Measurements from ENCODE around the gene HMCES.
"Not testable (repeated sequence)": the region's sequence is repeated elsewhere in the genome, so short reads cannot be mapped to it uniquely, and the experiment has no call there.

Gene HMCES

DNA sequence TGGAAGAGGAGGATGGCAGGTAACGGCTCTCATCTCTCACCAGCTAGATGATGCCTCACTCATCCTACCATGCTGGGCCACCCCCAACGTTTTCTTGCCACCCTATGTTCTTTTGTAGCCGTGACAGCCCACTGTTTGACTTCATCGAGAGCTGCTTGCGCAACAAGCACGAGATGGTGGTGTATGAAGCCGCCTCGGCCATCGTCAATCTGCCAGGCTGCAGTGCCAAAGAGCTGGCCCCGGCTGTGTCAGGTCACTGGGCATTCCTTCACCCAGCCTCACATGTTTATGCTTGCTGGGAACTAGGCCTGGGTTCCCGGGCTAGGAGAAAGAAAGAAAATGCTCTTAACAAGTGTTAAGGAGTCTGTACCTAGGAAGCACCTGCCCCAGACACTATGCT lies 21.1 kb upstream of the HMCES start:
- no peak for DNase-seq (ENCODE audit: low read depth)

DNA sequence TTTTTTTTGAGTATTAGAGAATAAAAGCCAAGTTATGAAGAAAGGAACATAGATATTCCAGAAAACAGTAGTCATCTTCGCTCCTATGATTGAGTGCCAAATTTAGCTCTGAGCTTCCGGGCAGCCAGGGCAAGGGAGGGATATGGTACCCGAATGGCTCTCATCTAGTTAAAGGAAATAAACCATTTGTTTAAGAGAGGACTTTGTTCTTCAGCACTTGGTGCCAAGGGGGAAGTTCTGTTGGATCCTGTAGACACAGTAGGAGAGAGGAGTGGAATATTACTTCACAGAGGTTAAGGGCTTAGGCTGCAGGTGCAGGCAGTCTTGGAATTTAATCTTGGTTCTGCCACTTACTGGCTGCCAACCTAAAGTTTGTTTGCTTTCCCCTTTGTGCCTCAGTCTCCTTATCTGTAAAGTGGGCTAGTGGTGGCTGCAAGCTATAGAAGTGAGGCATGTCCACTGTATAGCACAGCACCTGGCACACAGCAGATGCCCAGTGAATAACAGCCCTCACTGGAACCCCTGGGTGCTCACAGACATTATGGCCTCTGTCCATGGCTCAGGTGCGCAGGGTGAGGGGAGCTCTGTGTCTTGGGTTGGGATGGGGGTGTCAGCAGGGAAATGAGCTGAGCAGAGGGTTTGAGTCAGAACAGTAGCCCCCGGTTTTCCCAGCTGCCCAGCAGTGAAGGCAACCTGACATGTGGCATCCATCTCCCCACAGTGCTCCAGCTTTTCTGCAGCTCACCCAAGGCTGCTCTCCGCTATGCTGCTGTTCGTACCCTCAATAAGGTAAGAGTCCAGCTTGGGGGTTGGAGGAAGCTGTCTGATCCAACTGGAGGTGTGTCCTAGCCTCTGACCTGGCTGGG lies 18.8 kb upstream of the HMCES start:
- DNase-seq (ENCODE audit: low read depth) = no peak

DNA sequence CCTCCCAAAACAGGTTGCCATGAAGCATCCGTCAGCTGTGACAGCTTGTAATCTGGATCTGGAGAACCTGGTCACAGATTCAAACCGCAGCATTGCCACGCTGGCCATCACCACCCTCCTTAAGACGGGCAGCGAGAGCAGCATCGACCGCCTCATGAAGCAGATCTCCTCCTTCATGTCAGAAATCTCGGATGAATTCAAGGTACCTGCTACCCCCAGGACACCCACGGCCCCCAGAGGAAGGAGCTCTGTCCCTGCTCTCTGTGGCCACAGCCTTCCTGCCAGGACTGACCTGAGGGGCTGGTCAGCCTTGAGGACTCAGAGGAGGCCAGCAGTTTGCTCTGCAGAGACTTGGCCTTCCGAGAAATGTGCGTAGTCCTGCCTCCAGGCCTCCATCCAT lies 18.1 kb upstream of the HMCES start:
- no peak for DNase-seq (ENCODE audit: low read depth)

DNA sequence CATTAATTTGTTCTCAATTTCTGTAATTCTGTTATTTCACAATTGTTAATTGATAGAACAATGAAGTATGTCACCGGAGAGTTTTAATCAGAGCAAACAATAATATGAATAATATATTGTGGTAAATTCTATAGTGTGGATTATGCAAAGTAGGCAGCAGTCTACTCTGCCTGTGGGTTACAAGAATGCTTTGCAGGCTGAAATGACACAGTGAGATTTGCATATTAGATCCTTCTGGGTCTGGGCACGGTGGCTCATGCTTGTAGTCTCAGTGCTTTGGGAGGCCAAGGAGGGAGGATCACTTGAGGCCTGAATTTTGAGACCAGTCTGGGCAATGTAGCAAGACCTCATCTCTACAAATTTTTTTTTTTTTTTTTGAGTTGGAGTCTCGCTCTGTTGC lies 16.8 kb upstream of the HMCES start:
- no peak for DNase-seq (ENCODE audit: low read depth)

DNA sequence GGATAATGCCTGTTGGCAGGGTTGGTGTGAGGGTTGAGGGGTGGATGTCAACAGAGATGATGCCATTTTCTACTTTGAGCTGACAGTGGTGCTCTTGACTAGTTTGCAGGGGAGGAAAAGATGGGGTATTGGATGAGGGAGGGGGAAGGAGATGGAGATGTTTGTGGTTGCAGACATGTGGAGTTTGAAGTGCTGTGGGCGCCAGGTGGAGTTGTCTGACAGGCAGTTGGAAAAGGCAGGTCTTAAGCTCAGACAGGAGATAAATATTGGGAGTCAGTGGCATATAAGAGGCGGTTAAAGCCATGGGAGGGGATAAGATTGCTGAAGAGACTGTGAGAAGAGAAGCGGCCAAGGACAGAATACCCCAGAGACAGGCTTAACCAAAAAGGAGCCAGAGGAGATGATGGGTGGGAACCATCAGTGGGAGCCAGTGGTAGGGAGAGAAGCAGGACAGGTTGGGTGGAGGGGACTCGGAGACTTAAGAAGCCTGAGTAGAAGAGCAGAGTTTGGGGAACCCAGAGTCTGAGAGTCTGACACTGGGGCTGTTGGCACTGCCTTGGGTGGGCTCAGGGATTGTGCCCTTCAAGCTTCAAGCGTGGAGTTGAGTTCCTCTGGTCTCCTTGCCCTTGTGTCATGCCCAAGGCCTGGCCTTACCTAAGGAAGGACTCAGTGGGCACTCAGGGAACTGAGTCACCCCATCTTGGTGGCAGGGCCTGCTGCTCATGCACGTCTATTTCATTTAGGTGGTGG lies 15.3 kb upstream of the HMCES start:
- no peak for DNase-seq (ENCODE audit: low read depth)

DNA sequence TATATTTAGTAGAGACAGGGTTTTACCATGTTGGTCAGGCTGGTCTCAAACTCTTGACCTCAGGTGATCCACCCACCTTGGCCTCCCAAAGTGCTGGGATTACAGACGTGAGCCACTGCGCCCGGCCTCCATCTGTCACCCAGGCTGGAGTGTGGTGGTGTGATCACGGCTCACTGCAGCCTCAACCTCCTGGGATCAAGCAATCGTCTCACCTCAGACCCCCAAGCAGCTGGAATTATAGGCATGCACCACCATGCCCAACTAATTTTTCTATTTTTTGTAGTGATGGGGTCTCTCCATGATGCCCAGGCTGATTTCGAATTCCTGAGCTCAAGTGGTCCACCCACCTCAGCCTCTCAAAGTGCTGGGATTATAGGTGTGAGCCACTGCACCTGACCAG lies 13.7 kb upstream of the HMCES start:
- not testable (repeated sequence) for DNase-seq (ENCODE audit: low read depth)

DNA sequence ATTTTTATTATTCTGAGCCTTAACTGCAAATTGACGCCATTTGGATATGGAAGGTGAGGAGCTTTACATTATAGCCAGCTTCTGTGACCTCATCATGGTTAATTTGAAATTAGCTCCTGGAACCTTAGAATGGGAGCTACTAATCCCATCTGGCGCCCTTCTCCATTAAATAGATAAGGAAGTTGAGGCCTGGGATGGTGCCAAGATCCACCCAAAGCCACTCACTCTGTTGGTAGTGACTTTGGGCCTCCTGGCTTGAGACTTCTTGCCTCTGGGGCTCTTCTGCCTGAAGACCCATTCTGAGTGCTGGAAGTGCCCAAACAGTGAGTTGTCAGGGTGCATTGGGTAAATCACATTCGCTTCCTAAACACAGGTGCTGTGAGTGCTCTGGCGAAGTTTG lies 12.0 kb upstream of the HMCES start:
- no peak for DNase-seq (ENCODE audit: low read depth)

DNA sequence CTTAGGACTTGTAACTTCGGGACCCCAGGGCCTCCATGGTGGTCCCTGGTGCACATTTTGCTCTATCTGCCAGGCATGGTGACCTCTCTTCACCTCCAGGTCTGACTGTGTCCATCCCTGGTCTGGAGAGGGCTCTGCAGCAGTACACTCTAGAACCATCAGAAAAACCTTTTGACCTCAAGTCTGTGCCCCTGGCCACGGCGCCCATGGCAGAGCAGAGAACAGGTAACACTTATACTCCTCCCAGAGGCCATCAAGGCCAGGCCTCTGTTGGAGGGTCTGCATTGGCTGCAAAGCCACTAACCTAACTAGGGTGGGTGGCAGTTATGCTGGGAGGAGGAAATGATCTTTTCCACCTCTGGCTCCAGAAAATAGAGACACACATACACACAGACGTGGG lies 10.3 kb upstream of the HMCES start:
- no peak for DNase-seq (ENCODE audit: low read depth)

DNA sequence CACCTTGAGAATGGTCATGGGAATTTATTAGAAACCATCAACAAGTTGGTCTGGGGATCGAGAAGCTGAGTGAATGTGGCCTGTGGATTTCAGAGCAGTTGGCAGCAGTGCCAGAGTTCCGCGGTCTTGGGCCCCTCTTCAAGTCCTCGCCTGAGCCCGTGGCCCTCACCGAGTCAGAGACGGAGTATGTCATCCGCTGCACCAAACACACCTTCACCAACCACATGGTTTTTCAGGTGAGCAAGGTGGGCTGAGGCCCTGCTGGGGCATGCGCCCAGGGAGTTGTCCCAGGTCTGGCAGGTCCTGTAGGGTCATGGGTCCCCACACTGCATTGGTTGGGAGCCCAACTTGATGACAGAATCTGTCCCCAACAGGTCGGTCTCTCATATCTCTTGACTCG lies 7.0 kb upstream of the HMCES start:
- no peak for DNase-seq (ENCODE audit: low read depth)

DNA sequence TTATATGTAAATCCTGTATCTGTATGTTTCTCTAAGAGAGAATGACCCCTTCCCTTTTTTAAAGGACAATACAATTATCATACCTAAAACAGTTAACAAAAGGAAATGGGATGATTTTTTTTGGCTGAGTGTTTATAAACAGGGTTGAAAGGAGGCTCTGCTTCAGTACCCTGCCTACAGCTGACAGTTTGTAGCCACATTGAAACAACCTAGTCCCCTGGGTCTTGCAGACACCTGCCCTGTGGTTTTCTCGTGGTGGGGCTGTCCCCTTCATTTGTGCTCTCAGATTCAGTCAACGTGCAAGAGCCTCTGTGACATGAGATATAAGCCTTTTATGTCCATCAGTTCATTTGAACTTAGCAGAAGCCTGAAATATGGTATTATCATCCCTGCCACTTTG lies 2.3 kb upstream of the HMCES start:
- no peak for DNase-seq (ENCODE audit: low read depth)

DNA sequence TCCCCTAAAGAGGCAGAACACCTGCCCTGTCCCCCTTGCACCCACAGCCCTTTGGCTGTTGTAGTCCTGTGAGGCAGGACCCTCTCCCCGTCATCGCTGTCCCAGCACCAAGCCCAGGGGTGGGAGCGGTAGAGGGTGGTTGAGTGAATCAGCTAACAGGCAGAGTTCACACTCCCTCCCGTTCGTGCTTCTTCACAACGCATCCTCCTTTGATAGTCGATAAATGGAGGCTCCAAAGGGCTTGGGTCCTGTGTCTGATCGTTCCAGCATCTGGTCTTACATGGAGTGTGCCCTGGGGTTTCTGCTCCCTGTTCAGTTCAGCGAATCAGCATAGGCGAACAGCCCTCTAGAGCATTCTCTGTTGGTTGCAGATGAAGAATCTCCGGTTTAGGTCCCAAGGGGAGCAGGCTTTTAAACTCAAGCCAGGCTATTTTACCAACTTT lies 820 bp upstream of the HMCES start:
- no peak for DNase-seq (ENCODE audit: low read depth)

DNA sequence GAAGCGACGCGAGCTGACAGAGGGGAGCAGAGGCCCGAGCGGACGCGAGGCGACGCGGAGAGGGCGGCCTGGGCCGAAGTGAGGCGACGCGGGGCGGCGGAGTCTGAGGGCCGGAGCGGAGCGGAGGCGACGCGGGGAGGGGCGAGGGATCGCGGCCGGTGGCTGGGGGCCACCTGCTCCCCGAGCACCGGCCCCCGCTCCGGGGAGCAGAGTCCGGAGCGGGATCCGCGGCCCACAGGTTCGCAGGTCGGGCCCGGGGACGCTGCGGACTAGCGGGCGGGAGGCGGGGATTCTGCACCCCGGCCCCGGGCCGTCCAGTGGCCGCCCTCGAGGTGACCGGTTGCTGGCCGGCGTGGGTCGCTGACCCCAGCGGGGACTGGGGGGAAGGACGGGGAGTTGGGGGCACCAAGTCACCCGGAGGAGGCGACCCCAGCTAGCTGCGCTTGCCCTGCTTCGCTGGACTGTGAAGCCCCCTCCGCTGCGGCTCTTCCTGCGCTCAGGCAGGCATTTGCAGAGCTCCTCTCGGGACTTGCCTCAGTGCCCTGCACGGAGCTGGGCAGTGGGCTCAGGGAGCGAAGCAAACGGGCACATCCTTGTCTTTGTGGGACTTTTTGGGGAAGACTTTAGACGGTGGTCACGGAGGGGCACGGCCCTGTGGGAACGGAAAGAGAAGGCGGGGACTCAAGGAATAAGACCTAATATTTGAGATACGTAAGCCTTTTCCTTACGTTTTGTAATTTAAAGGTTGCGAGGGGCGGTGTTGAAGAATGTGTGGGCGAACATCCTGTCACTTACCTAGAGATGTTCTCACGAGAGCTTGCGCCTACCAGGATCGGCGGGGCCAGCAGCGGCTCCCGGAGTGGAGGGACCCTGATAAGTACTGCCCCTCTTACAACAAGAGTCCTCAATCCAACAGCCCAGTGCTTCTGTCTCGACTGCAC lies 566 bp downstream of the HMCES start:
- DNase-seq (ENCODE audit: low read depth) = peak; percentile 18

DNA sequence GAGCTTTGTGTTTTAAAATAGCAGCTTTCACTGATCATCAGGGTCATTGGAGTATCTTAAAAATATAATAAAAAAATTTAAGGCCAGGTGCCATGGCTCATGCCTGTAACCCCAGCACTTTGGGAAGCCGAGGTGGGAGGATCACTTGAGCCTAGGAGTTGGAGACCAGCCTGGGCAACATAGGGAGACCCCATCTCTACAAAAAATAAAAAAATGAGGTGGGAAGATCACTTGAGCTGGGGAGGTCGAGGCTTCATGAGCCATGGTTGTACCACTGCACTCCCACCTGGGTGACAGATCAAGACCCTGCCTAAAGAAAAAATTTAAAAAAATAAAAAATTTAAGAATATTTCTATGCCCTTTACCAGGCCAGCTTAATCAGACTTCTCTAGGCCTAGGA lies 1.5 kb downstream of the HMCES start:
- DNase-seq (ENCODE audit: low read depth) = no peak

DNA sequence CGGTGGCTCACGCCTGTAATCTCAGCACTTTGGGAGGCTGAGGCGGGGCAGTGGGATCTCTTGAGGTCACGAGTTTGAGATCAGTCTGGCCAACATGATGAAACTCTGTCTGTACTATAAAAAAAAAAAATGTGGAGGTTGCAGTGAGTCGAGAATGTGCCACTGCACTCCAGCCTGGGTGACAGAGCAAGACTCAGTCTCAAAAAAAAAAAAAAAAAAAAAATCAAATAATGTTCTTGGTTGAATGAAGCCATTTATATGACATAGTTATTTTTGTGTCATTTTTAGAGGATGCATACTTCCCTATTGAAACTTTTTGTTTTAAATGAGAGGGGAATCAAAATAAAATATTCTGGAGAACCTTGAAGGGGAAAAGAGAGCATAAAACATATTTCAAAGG lies 3.1 kb downstream of the HMCES start:
- DNase-seq (ENCODE audit: low read depth) = no peak

DNA sequence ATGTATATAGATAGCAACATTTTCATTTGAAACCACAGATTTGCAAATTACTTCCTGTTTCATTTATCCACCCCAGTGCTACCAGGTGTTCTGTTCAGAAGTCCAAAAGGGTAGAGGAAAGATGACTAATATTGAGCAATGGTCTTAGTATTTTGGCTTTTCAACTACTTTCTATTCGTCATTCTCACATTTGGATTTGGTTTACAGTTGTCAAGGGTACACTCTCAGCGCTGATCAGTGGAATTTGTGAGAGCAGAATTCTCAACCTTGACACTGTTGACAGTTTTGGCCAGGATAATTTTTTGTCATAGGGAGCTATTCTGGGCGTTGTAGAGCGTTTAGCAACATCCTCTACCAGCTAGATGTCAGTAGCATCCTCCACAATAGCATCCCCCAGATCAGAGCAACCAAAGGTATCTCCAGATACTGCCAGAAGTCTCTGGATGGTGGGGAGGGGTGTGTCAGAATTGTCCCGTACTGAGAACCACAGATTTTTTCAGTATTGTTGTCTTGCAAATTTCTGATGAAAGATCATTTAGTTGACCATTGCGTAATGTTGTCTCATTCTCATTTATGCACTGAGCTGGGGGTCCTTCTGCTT lies 4.2 kb downstream of the HMCES start:
- no peak for DNase-seq (ENCODE audit: low read depth)

DNA sequence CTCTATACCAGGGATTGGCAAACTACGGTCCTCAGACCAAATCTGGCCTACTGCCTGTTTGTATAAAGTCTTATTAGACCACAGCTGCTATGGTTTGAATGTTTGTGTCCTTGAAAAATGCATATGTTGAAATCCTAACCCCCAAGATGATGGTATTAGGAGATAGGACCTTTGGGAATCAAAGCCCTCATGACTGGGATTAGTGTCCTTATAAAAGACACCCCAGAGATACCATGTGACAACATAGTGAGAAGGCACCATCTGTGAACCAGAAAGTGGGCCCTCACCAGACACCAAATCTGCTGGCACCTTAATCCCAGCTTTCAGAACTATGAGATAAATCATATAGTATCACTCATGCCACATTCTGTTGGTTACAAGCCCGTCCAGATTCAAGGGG lies 7.4 kb downstream of the HMCES start:
- DNase-seq (ENCODE audit: low read depth) = no peak

DNA sequence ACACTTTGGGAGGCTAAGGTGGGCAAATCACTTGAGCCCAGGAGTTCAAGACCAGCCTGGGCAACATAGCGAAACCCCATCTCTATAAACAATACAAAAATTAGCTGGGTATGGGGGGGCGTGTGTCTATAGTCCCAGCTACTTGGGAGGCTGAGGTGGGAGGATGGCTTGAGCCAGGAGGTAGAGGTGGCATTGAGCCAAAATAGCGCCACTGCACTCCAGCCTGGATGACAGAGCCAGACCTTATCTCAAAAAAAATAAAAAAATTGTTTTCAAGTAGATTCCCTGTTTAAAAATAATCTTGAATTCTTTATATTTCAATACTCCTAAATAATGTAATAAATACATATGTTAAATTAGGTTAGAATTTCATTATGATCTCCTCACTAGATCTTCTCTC lies 9.8 kb downstream of the HMCES start:
- no peak for DNase-seq (ENCODE audit: low read depth)

DNA sequence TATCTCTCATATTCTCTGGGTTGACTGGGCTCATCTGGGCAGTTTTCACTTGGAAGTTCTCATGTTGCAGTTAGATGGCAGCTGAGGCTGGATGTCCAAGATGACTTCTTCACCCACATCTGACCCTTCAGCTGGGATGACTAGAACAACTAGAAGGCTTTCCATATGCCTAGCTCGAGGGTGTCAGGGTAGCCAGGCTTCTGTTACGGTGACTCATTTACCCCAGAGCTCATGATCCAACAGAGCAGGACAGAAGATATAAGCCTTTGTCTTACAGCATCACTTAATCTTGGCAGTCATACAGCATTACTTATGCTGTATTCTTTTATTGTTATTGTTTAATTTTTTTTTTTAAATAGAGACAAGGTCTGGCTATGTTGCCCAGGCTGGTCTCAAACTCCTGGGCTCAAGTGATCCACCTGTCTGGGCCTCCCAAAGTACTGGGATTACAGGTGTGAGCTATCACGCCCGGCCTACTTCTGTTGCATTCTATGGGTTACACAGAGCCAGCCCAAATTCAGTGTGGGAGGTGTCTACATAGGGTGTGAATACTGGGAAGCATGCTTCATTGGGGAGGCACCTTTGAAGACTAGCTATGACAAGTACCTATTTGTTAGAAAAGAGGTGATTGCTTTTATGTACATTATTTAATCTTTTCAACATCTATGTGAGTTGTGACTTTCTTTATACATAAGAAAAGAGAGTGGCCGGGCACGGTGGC lies 10.7 kb downstream of the HMCES start:
- no peak for DNase-seq (ENCODE audit: low read depth)

DNA sequence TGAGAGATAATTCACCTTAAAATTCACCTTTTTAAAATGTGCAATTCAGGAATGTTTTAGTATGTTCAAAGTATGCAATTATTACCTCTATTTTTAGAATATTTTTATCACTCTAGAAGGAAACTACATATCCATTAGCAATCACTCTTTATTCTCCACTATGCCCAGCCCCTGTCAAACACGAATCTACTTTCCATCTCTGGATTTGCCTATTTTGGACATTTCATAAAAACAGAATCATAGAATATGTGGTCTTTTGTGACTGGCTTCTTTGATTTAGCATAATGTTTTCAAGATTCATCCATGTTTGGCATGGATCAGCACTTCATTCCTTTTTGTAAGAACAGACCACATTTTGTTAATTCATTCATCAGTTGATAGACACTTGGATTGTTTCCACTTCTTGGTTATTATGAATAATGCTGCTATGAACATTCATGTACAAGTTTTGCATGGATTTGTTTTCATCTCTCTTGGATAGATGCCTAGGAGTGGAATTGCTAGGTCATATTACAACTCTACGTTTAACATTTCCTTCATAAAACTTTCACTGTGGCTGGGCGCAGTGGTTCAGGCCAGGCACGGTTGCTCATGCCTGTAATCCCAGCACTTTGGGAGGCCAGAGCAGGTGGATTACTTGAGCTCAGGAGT lies 12.7 kb downstream of the HMCES start:
- no peak for DNase-seq (ENCODE audit: low read depth)

DNA sequence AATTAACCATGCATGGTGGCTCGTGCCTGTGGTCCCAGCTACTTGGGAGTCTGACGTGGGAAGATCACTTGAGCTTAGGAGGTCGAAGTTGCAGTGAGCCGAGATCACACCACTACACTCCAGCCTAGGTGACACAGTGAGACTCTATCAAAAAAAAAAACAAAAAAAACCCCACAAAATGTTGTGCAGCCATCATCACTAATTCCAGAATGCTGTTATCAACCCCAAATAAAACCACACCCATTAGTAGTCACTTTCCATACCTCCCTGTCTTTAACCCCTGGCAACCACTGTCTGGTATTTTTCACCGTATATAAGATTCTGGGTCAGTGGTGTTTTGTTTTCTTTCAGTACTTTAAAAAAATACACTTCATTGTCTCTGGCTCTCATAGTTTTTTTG lies 16.6 kb downstream of the HMCES start:
- DNase-seq (ENCODE audit: low read depth) = no peak

Data from T-helper 22 cell (primary cell).